HL-60 (cell line): ENCODE data around the gene SLC25A48.

ENCODE experiments used
- DNase-seq, 2 experiments: peaks; one replicate each; pipeline ENCODE4 v3.0.0-alpha.2; 2010 to 2020; ENCODE audit warnings: low read depth in 1 of 2, low spot score in 1 of 2
- H3K27ac ChIP-seq: fragments of 250-450 bp; sonication (Bioruptor Pico); replicated peaks from 2 replicates; pipeline ENCODE4 v1.5.1; 2020; ENCODE audit warnings: mild to moderate bottlenecking, moderate library complexity
- H3K27me3 ChIP-seq: fragments of 250-450 bp; sonication (Bioruptor Pico); 2 replicates; pipeline ENCODE4 v1.5.1; 2021; ENCODE audit warnings: mild to moderate bottlenecking, moderate library complexity; ENCODE audit not compliant: insufficient read depth, poor library complexity, severe bottlenecking
- H3K4me3 ChIP-seq: replicated peaks from 2 replicates; pipeline ENCODE4 v1.5.1; 2011; ENCODE audit warnings: mild to moderate bottlenecking, control low read depth, low read length; ENCODE audit not compliant: insufficient read depth
- GABPA ChIP-seq: IDR thresholded peaks from 2 replicates; pipeline ENCODE4 v1.6.1; 2012; ENCODE audit warnings: low read depth
- POLR2AphosphoS5 ChIP-seq: IDR thresholded peaks from 2 replicates; pipeline ENCODE4 v1.6.1; 2012; ENCODE audit warnings: low read depth
- REST ChIP-seq: IDR thresholded peaks from 2 replicates; pipeline ENCODE4 v1.6.1; 2012; ENCODE audit warnings: low read depth; ENCODE audit not compliant: insufficient replicate concordance
- SPI1 ChIP-seq: IDR thresholded peaks from 2 replicates; pipeline ENCODE4 v1.6.1; 2012; ENCODE audit warnings: low read depth, mild to moderate bottlenecking, borderline replicate concordance
- TF ChIP-seq, protein P1 (sequence below): IDR thresholded peaks from one replicate; pipeline ENCODE4 v1.5.1; 2011; ENCODE audit warnings: low read length, control low read depth, inconsistent platforms; ENCODE audit not compliant: insufficient read depth

Gene SLC25A48

DNA sequence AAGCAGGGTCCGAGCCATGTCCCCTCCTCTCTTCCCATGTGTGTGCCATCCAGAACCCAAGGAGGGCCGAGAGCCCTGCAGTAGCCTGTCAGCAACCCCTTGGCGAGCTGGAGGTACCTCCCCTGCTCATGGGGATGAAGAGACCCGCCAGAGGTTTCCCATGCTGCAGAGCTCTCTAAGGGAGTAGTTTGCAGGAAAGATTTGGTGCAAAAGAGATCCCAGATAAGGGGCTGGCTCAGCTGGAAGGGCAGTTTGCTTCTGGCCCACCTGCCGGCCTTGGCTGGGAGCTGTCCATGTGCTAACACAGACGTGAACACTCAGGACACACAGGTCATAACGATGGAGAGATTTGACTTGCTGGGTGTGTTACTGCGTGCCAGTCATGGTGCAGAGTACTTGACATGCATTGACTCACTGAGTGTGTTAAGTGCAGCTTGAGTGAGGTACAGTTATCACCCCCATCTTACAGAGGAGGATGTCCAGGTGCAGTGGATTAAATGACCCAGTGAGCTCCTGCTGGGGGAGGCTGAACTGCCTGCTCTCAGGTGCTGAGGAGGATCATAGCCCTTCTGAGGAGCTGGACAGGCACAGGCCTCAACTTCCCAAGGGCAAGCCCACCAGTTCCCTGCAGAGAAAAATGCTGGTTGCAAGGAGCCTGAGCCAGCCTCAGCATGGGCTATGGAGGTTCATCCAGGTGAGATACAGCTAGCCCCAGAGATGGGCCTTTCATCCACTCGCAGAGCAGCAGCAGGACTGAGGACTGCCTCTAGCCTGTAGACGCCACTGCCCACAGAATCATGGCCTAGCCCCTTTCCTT is 6.3 kb upstream of the SLC25A48 start:
- Histone ChIP-seq H3K27ac (no peak overlapping the region), H3K27me3 (no peaks in the 10 kb centered on the region), H3K4me3 (no peak overlapping the region)
- DNase-seq = no peak
- no peak for TF ChIP-seq GABPA
- TF ChIP-seq, protein P1, sequence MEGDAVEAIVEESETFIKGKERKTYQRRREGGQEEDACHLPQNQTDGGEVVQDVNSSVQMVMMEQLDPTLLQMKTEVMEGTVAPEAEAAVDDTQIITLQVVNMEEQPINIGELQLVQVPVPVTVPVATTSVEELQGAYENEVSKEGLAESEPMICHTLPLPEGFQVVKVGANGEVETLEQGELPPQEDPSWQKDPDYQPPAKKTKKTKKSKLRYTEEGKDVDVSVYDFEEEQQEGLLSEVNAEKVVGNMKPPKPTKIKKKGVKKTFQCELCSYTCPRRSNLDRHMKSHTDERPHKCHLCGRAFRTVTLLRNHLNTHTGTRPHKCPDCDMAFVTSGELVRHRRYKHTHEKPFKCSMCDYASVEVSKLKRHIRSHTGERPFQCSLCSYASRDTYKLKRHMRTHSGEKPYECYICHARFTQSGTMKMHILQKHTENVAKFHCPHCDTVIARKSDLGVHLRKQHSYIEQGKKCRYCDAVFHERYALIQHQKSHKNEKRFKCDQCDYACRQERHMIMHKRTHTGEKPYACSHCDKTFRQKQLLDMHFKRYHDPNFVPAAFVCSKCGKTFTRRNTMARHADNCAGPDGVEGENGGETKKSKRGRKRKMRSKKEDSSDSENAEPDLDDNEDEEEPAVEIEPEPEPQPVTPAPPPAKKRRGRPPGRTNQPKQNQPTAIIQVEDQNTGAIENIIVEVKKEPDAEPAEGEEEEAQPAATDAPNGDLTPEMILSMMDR = no peak
- no peak for TF ChIP-seq SPI1
- no peak for TF ChIP-seq REST
- no peak for TF ChIP-seq POLR2AphosphoS5

DNA sequence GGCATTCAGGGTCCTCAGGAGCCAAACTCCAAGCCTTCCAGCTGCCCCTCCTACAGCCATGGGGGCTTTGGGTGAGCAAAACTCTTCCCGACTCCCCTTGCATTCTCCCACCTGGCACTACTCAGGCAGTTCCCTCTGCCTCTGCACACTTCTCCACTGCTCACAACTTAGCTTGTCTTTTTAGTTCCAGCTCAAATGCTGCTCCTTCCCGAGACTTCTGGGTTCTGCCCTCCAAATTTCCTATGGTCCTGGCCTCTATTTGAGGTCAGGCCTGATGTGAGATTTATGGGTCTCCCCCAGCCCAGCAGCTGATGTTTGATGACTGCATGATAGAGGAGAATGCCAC is 5.7 kb upstream of the SLC25A48 start:
- no peak for DNase-seq
- Histone ChIP-seq H3K27me3 (no peaks in the 10 kb centered on the region), H3K4me3 (no peak overlapping the region), H3K27ac (no peak overlapping the region)
- no peak for TF ChIP-seq REST
- no peak for TF ChIP-seq GABPA
- TF ChIP-seq SPI1 = no peak
- TF ChIP-seq, protein P1 = no peak
- TF ChIP-seq POLR2AphosphoS5 = no peak

- H3K27ac ChIP-seq = no peak overlapping the region
- DNase-seq = no peak
- TF ChIP-seq, protein P1 = no peak
- no peak for TF ChIP-seq SPI1
- no peaks in the 10 kb centered on the region for H3K27me3 ChIP-seq
- H3K4me3 ChIP-seq = no peak overlapping the region
Observed at GRCh38 chr5:135829179-135829578, 5.3 kb upstream of the SLC25A48 start.

- no peak overlapping the region for H3K4me3 ChIP-seq
- DNase-seq = peak; percentile 1 to 9
- no peak overlapping the region for H3K27ac ChIP-seq
- H3K27me3 ChIP-seq = no peaks in the 10 kb centered on the region
- no peak for TF ChIP-seq POLR2AphosphoS5
- TF ChIP-seq, protein P1 = peak; percentile 35
Observed at GRCh38 chr5:135829681-135830383, 4.6 kb upstream of the SLC25A48 start.
